Upper lobe of left lung (tissue), 6 donors: Measurements from ENCODE around the gene GAS2L2. TPM values are rescaled to one million over a fixed set of nuclear protein-coding genes. Genes with fewer than 3 reads are reported as not detected.
A peak's percentile ranks its signal among the peaks of the same experiment; 100 is the strongest.

ENCODE experiments used
- ATAC-seq, 2 donors: fragments of 200-7000 bp; cut with Tn5 transposase; one replicate each; pipeline ENCODE4 v1.9.1; 2022; ENCODE audit warnings: mild to moderate bottlenecking in 2 of 2, moderate library complexity in 2 of 2; ENCODE audit not compliant: low FRiP score in 2 of 2
- DNase-seq, 2 donors: peaks; one replicate each; pipeline ENCODE4 v3.0.0-alpha.2; 2019 to 2020
- H3K27ac ChIP-seq, 4 donors: fragments of 200-600 bp; sonication (generic); one replicate each; pipeline ENCODE4 v1.5.1; 2016 to 2019
- H3K27me3 ChIP-seq, 4 donors: fragments of 200-600 bp; sonication (generic); one replicate each; pipeline ENCODE4 v1.5.1; 2017 to 2019
- H3K36me3 ChIP-seq, 4 donors: fragments of 200-600 bp; sonication (generic); one replicate each; pipeline ENCODE4 v1.5.1; 2016 to 2019
- H3K4me1 ChIP-seq, 4 donors: fragments of 200-600 bp; sonication (generic); one replicate each; pipeline ENCODE4 v1.5.1; 2018 to 2019
- H3K4me3 ChIP-seq, 4 donors: fragments of 200-600 bp; sonication (generic); one replicate each; pipeline ENCODE4 v1.5.1; 2017 to 2019; ENCODE audit warnings: mild to moderate bottlenecking in 2 of 4, moderate library complexity in 1 of 4
- H3K9me3 ChIP-seq, 4 donors: fragments of 200-600 bp; sonication (generic); one replicate each; pipeline ENCODE4 v1.5.1; 2018 to 2019
- CTCF ChIP-seq, 6 experiments: fragments of 450-650 bp in 4 of 6; fragments of 200-600 bp in 2 of 6; sonication (generic) in 2 of 6; IDR thresholded peaks; one replicate each; pipeline ENCODE4 v1.5.1; 2016 to 2019; ENCODE audit warnings: antibody characterized with exemption in 6 of 6
- EP300 ChIP-seq, 4 donors: sonication (generic); formaldehyde crosslinking; IDR thresholded peaks; one replicate each; pipeline ENCODE4 v1.5.1; 2017; ENCODE audit warnings: antibody characterized with exemption in 4 of 4, control low read depth in 2 of 4
- POLR2A ChIP-seq, 4 donors: fragments of 450-650 bp; IDR thresholded peaks; one replicate each; pipeline ENCODE4 v1.5.1; 2016 to 2017; ENCODE audit warnings: antibody characterized with exemption in 4 of 4, mild to moderate bottlenecking in 2 of 4
- POLR2AphosphoS5 ChIP-seq, 2 donors: sonication (generic); formaldehyde crosslinking; IDR thresholded peaks; one replicate each; pipeline ENCODE4 v1.5.1; 2017; ENCODE audit warnings: antibody characterized with exemption in 2 of 2
- WGBS, 2 donors: methylation state at CpG; one replicate each; pipeline ENCODE4 v1.1.5; 2017 to 2018; 5-methylcytosine and 5-hydroxymethylcytosine counted together
- total RNA-seq, 6 donors: library from RNA; depleted of rRNA in 4 of 6; stranded (reverse); fragments of >200 nt in 4 of 6; gene quantifications; one replicate each; pipeline versions ENCODE4 v1.1.0 to v1.2.1, GENCODE V29; 2016 to 2021
- donor health status: DM: no; HTN: no; CAD: no; lungs with moderate emphysema.
- donor health status: DM: no; HTN: yes; CAD: no; lungs with severe emphysema.

Gene GAS2L2
- total RNA-seq, 6 donors from 2014 or later: 0.37 to 7.4 (median 3.3) TPM

DNA sequence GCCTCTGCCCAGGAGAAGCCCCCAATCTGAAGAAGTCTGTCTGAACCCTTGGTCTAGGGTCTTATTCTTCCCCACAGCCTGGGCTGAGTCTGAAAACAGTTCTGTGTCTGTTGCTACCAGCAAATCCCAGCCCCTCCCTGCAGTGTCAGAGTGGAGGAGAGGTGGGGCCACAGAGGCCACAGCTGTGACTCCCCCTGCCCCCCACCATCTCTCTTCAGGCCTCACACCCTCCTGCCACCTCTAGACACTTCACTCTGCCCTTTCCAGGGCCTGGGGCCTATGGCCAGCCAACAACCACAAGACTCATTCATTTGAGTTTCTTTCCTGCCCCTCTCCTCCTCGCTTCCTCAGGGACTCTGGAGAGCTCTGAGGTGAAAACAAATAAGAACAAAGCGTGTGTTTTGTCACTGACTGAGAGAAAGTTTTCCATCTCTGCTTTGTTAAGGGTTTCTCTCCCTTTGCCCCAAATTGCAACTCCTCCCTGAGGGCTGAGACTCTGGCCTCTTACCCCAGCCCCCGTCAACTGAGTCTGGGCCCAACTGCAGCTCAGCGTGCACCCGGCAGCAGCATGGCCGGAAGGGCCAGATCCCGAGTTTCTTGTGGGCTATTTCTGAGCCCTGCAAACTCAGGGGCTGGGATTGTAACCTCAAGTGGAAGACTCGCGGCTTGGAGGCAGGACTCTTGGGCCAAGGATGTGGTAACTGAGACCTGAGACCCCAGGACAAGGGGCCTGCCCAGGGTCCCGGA lies 20.8 kb upstream of the GAS2L2 start:
- DNase-seq (peak in 1 of 2 donors; percentile 84), ATAC-seq (peak in 1 of 2 donors; percentile 79)
- WGBS, 2 donors: 52 to 71% methylated on average over 7 to 8 of the region's 10 CpGs

DNA sequence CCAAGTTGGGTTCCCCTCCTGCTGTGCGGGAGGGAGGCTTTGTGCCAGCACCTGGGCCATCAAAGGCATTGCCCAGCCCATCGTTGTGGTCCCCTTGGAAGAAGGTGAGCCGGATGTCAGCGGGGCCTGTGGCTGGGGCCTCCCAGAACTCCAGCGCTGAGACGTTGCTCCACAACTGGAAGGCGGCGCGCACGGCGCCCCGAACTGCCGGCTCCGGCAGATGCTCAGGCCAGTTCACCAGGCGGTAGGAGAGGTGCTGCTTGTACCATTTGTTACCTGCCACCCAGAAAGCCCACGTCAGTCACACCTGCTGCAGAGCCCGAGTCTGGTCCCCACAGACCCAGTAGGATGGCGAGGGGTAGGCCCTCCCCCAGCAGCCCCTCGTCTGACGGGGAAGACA lies 20.1 kb upstream of the GAS2L2 start:
- Histone ChIP-seq H3K27ac (peak overlapping the region; percentile 54 to 82 (median 74)), H3K36me3 (no peaks in the 10 kb centered on the region), H3K4me1 (peaks cover 36 to 48% (median 45%) of the 10 kb centered on the region in 4 donors), H3K4me3 (no peak overlapping the region), H3K9me3 (no peaks in the 10 kb centered on the region), H3K27me3 (no peaks in the 10 kb centered on the region)
- 79% methylated on average over 20 of the region's 20 CpGs; no CpG with 5 or more reads in 1 of the 2 donors for WGBS, 2 donors
- DNase-seq: peak in 1 of 2 donors; percentile 82
- TF ChIP-seq POLR2A (IDR thresholded peaks at IDR 0.05): no peak
- no peak for TF ChIP-seq CTCF (IDR thresholded peaks at IDR 0.05)
- no peak for TF ChIP-seq EP300 (IDR thresholded peaks at IDR 0.05)
- TF ChIP-seq POLR2AphosphoS5 (IDR thresholded peaks at IDR 0.05): no peak
- ATAC-seq: no peak

More for the DNA sequence above, 20.8 kb upstream of the GAS2L2 start:
- Histone ChIP-seq H3K4me1 (peaks cover 36 to 54% (median 51%) of the 10 kb centered on the region in 4 donors), H3K36me3 (no peaks in the 10 kb centered on the region), H3K27ac (peak overlapping the region; percentile 54 to 82 (median 74)), H3K9me3 (no peaks in the 10 kb centered on the region), H3K27me3 (no peaks in the 10 kb centered on the region), H3K4me3 (no peak overlapping the region)
- TF ChIP-seq EP300 (IDR thresholded peaks at IDR 0.05): no peak
- TF ChIP-seq POLR2A (IDR thresholded peaks at IDR 0.05): no peak
- TF ChIP-seq CTCF (IDR thresholded peaks at IDR 0.05): no peak
- TF ChIP-seq POLR2AphosphoS5 (IDR thresholded peaks at IDR 0.05): no peak

DNA sequence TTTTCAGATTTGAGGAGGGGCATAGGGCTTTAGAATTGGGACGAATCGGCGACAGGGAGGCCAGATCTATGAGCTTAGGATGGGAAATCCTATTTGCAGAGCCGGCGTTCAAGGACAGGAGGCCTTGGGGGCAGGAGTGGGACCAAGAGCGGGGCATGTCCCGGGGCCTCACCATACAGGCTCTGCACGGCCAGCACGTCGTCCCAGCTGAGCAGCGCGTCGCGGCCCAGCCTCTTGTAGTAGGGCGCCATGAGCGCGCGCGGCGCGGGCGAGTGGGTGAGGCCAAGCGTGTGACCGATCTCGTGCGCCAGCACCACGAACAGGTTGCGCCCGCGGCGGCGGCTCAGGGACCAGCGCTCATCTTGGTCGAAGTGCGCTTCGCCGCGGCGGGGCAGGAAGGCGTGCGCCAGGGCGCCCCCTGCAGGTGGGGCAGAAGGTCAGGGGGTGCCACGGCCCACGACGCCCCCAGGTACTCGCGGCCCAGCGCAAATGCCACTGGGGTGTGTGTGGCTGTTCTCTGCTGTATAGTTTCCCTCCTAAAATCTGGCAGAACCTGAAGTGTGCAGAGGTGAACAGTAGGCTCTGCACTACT lies 17.0 kb upstream of the GAS2L2 start:
- Histone ChIP-seq H3K4me3 (no peak overlapping the region), H3K27me3 (no peaks in the 10 kb centered on the region), H3K9me3 (no peaks in the 10 kb centered on the region), H3K27ac (no peak overlapping the region), H3K4me1 (peaks cover 16 to 26% (median 21%) of the 10 kb centered on the region in 4 donors), H3K36me3 (no peaks in the 10 kb centered on the region)
- DNase-seq (peak in 1 of 2 donors; percentile 86), ATAC-seq (no peak)
- 95 to 96% methylated on average over 46 to 48 of the region's 48 CpGs for WGBS, 2 donors
- TF ChIP-seq POLR2AphosphoS5 (IDR thresholded peaks at IDR 0.05): no peak
- TF ChIP-seq CTCF (IDR thresholded peaks at IDR 0.05): no peak
- TF ChIP-seq POLR2A (IDR thresholded peaks at IDR 0.05): no peak
- no peak for TF ChIP-seq EP300 (IDR thresholded peaks at IDR 0.05)

DNA sequence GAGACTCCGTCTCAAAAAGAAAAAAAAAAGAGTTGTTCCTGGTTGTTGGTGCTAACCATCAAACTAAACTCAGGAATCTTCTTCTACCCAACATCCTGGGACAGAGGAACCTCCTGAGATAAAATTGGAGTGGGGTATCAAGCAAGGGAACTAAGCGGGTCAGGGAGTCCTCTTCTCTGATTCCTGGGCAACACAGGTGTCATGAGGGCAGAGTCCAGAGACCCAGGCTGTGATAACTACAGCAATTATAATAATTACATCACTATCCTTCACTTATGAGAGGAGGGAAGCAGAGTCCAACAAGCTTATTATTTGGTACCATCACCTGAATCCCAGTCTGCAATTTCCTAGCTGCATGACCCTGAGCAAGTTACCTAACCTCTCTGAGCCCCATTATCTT lies 15.8 kb upstream of the GAS2L2 start:
- DNase-seq (no peak), ATAC-seq (no peak)
- Histone ChIP-seq H3K36me3 (no peaks in the 10 kb centered on the region), H3K4me3 (no peak overlapping the region), H3K27me3 (no peaks in the 10 kb centered on the region), H3K27ac (no peak overlapping the region), H3K9me3 (no peaks in the 10 kb centered on the region), H3K4me1 (peaks cover 12 to 26% (median 21%) of the 10 kb centered on the region in 4 donors)
- 89 to 92% methylated on average over 2 of the region's 2 CpGs for WGBS, 2 donors
- TF ChIP-seq POLR2A (IDR thresholded peaks at IDR 0.05) (no peak), POLR2AphosphoS5 (IDR thresholded peaks at IDR 0.05) (no peak), EP300 (IDR thresholded peaks at IDR 0.05) (no peak), CTCF (IDR thresholded peaks at IDR 0.05) (no peak)
